Measurements from ENCODE around the gene MEGF6. TPM values are rescaled to one million over a fixed set of nuclear protein-coding genes. Genes with fewer than 3 reads are reported as not detected.

The MEGF6 gene
- total RNA-seq, 1 experiment from 2014 or later: 21.3 TPM

DNA sequence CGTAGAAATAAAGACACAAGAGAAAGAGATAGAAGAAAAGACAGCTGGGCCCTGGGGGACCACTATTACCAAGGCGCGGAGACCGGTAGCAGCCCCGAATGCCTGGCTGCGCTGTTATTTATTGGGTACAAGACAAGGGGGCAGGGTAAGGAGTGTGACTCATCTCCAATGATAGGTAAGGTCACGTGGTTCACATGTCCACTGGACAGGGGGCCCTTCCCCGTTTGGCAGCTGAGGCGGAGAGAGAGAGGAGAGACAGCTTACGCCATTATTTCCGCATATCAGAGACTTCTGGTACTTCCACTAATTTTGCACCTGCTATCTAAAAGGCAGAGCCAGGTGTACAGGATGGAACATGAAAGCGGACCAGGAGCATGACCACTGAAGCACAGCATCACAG, 9.4 kb upstream of the MEGF6 start:
- Histone ChIP-seq H3K27ac (ENCODE audit: insufficient read length, low read depth, low read length) (no peak overlapping the region), H3K4me1 (ENCODE audit: insufficient read depth, low read length) (no peaks in the 10 kb centered on the region), H3K9me3 (ENCODE audit: control insufficient read depth, low read depth, low read length) (no peaks in the 10 kb centered on the region), H2BK12ac (ENCODE audit: insufficient read length, low read depth, low read length) (no peak overlapping the region), H2AFZ (ENCODE audit: low read length) (no peak overlapping the region), H3K9ac (ENCODE audit: extremely low read depth, insufficient read length, low read length) (no peak overlapping the region), H3K23ac (ENCODE audit: insufficient read length, low read depth, low read length) (no peak overlapping the region), H3K4me2 (ENCODE audit: insufficient read depth, insufficient read length, low read length) (no peak overlapping the region), H2AK5ac (ENCODE audit: insufficient read length, low read length) (no peak overlapping the region), H3K14ac (ENCODE audit: insufficient read depth, low read length) (no peak overlapping the region), H2BK15ac (ENCODE audit: low read depth, low read length) (no peak overlapping the region), H2BK5ac (ENCODE audit: insufficient read length, low read length) (no peak overlapping the region), H3K18ac (ENCODE audit: insufficient read length, low read depth, low read length) (no peak overlapping the region), H3K23me2 (ENCODE audit: insufficient read length, low read depth, low read length, poor library complexity, severe bottlenecking) (peaks cover 9% of the 10 kb centered on the region), H2BK20ac (ENCODE audit: low read depth, low read length, poor library complexity, severe bottlenecking) (no peak overlapping the region), H3K4ac (ENCODE audit: low read depth, low read length) (no peak overlapping the region), H3K27me3 (ENCODE audit: insufficient read depth, low read length) (no peaks in the 10 kb centered on the region), H3K56ac (ENCODE audit: insufficient read length, low read depth, low read length) (no peak overlapping the region), H3K79me2 (ENCODE audit: insufficient read depth, low read length) (no peaks in the 10 kb centered on the region), H4K20me1 (ENCODE audit: control insufficient read depth, insufficient read depth, insufficient read length) (no peaks in the 10 kb centered on the region), H4K5ac (ENCODE audit: insufficient read length, low read depth, low read length) (no peak overlapping the region), H4K8ac (replicated peaks; ENCODE audit: insufficient read length, low read depth, low read length) (no peak overlapping the region), H3T11ph (ENCODE audit: low read length) (no peak overlapping the region), H2BK120ac (ENCODE audit: low read depth, low read length, poor library complexity, severe bottlenecking) (no peak overlapping the region), H4K91ac (ENCODE audit: insufficient read length, low read depth, low read length) (no peak overlapping the region), H3K79me1 (ENCODE audit: insufficient read depth, low read depth, low read length, poor library complexity, severe bottlenecking) (no peaks in the 10 kb centered on the region)
- DNase-seq: no peak
- no peak overlapping the region; a peak in 1 of 5 replicates for H3K4me3 Mint-ChIP-seq
- no CpG with 5 or more reads among the region's 12 CpGs for WGBS (ENCODE audit: extremely low coverage, insufficient read length, low lambda C conversion rate)
- no peak overlapping the region; a peak in 1 of 7 replicates for H3K27ac Mint-ChIP-seq
- peaks cover 14 to 18% of the 10 kb centered on the region in 2 experiments for H3K4me1 Mint-ChIP-seq
- H3K36me3 Mint-ChIP-seq (ENCODE audit: insufficient read depth in 1 of 3, low read depth in 3 of 3): no peaks in the 10 kb centered on the region
- H3K9me3 Mint-ChIP-seq: no peaks in the 10 kb centered on the region
- TF ChIP-seq, protein P1, sequence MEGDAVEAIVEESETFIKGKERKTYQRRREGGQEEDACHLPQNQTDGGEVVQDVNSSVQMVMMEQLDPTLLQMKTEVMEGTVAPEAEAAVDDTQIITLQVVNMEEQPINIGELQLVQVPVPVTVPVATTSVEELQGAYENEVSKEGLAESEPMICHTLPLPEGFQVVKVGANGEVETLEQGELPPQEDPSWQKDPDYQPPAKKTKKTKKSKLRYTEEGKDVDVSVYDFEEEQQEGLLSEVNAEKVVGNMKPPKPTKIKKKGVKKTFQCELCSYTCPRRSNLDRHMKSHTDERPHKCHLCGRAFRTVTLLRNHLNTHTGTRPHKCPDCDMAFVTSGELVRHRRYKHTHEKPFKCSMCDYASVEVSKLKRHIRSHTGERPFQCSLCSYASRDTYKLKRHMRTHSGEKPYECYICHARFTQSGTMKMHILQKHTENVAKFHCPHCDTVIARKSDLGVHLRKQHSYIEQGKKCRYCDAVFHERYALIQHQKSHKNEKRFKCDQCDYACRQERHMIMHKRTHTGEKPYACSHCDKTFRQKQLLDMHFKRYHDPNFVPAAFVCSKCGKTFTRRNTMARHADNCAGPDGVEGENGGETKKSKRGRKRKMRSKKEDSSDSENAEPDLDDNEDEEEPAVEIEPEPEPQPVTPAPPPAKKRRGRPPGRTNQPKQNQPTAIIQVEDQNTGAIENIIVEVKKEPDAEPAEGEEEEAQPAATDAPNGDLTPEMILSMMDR (conservative IDR thresholded peaks at IDR 0.05): no peak
- peaks cover 22% of the 10 kb centered on the region for H3K27me3 Mint-ChIP-seq (ENCODE audit: low read depth)
